HUES64 (cell line): ENCODE data around the gene MMRN1.

Experiments used
- H3K27ac ChIP-seq: 2 replicates; pipeline ENCODE4 v1.7.0; 2013; ENCODE audit warnings: low read depth, low read length, inconsistent platforms
- H3K27me3 ChIP-seq: 2 replicates; pipeline ENCODE4 v1.6.1; 2013; ENCODE audit warnings: mild to moderate bottlenecking, low read length; ENCODE audit not compliant: insufficient read depth
- H3K36me3 ChIP-seq: 2 replicates; pipeline ENCODE4 v1.6.1; 2013; ENCODE audit warnings: mild to moderate bottlenecking, low read length; ENCODE audit not compliant: insufficient read depth
- H3K4me1 ChIP-seq: 2 replicates; pipeline ENCODE4 v1.6.1; 2013; ENCODE audit warnings: mild to moderate bottlenecking, low read length, moderate library complexity; ENCODE audit not compliant: insufficient read depth
- H3K4me3 ChIP-seq: 2 replicates; pipeline ENCODE4 v1.5.1; 2013; ENCODE audit warnings: mild to moderate bottlenecking, low read length, moderate library complexity
- H3K9ac ChIP-seq: 2 replicates; pipeline ENCODE4 v1.6.1; 2013; ENCODE audit warnings: mild to moderate bottlenecking, low read depth, low read length
- H3K9me3 ChIP-seq: 2 replicates; pipeline ENCODE4 v1.6.1; 2013; ENCODE audit warnings: low read depth, low read length; ENCODE audit not compliant: insufficient read depth
- WGBS: fragments of 150-250, 120-280 bp; methylation state at CpG from one replicate; pipeline ENCODE4 v1.1.7; 2013; ENCODE audit warnings: missing lambda C conversion rate; 5-methylcytosine and 5-hydroxymethylcytosine counted together

MMRN1 gene

DNA sequence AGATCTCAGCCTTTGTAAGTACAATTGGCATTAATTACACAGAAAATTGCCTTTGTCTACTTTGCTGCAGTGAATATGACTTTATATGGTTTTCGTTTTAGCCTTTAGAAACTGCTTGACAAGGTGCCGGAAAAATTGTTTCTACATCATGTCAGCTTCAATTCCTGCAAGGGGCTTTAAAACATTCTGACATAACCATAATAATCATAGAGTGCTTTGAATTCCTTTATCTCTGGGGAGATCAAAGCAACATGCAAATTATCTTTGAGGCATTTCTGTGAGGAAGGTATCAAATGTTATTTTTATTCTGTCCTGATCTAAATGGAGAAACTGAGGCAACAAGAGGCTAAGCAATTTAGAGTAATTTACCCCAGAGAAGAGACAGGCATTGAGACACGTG is 57.8 kb downstream of the MMRN1 start:
- Histone ChIP-seq H3K27ac (no peak overlapping the region), H3K4me1 (peaks cover 28% of the 10 kb centered on the region), H3K4me3 (no peak overlapping the region), H3K27me3 (no peaks in the 10 kb centered on the region), H3K36me3 (no peaks in the 10 kb centered on the region), H3K9me3 (no peaks in the 10 kb centered on the region), H3K9ac (no peak overlapping the region)
- 84% methylated on average over 3 of the region's 3 CpGs for WGBS

DNA sequence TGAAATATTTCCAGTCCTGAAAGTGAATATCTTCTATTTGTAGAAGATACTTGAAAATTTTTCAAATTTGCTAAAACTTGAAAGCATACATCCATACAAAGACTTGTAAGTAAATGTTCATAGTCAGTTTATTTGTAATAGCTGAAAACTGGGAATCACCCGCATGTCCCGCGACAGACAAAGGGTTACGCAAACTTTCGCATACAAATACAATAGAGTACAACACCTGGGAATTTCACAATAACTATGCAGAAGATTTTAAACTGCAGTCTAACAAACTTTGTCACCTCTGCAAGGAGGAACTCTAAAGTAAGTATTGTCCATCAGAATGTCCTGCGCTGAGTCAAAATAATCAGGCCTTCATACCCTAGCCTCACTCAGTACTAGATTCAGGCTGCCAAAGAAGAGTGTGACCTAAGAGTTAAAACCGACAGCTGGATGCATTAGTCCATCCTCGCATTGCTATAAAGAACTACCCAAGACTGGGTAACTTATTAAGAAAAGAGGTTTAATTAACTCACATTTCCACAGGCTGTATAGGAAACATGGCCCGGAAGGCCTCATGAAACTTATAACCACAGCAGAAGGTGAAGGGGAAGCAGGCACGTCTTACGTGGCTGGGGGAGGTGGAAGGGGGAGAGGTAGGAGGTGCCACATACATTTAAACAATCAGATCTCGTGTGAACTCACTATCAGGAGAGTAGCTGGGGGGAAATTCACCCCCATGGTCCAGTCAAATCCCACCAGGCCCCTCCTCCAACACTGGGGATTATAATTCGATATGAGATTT is 60.4 kb downstream of the MMRN1 start:
- Histone ChIP-seq H3K4me1 (peaks cover 33% of the 10 kb centered on the region), H3K36me3 (no peaks in the 10 kb centered on the region), H3K4me3 (no peak overlapping the region), H3K27me3 (no peaks in the 10 kb centered on the region), H3K9ac (no peak overlapping the region), H3K27ac (no peak overlapping the region), H3K9me3 (no peaks in the 10 kb centered on the region)
- 92% methylated on average over 9 of the region's 13 CpGs for WGBS

GRCh38 chr4:89957046-89957926 is 62.6 kb downstream of the MMRN1 start:
- Histone ChIP-seq H3K27me3 (no peaks in the 10 kb centered on the region), H3K27ac (no peak overlapping the region), H3K36me3 (no peaks in the 10 kb centered on the region), H3K4me1 (peaks cover 19% of the 10 kb centered on the region), H3K9ac (no peak overlapping the region), H3K9me3 (no peaks in the 10 kb centered on the region), H3K4me3 (no peak overlapping the region)
- WGBS = 61% methylated on average over 4 of the region's 4 CpGs

- WGBS = 100% methylated on average over 1 of the region's 2 CpGs
- no peaks in the 10 kb centered on the region for H3K36me3 ChIP-seq
- H3K4me3 ChIP-seq = no peak overlapping the region
- H3K9me3 ChIP-seq = no peaks in the 10 kb centered on the region
- no peaks in the 10 kb centered on the region for H3K4me1 ChIP-seq
- no peak overlapping the region for H3K9ac ChIP-seq
- no peaks in the 10 kb centered on the region for H3K27me3 ChIP-seq
- H3K27ac ChIP-seq = no peak overlapping the region
Observed at GRCh38 chr4:89981789-89982334, 87.2 kb downstream of the MMRN1 start.

DNA sequence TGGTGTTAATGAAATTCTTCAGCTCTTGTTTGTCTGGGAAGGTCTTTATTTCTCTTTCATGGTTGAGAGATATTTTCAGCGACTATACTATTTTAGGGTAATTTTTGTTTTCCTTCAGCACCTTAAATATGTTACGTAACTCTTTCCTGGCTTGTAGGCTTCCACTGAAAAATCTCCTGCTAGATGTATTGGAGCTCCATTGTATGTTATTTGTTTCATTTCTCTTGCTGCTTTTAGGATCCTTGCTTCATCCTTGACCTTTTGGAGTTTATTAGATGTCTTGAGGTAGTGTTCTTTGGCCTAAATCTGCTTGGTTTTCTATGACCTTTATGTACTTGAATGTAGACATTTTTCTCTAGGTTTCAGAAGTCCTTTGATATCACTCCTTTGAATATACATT is 93.6 kb downstream of the MMRN1 start:
- H3K9me3 ChIP-seq = 0 out of 2 replicates have a peak, but pooled peaks cover 2% of the 10 kb centered on the region
- no peaks in the 10 kb centered on the region for H3K36me3 ChIP-seq
- no peaks in the 10 kb centered on the region for H3K4me1 ChIP-seq
- H3K4me3 ChIP-seq = no peak overlapping the region
- 93% methylated on average over 2 of the region's 2 CpGs for WGBS
- no peak overlapping the region for H3K9ac ChIP-seq
- no peak overlapping the region for H3K27ac ChIP-seq
- no peaks in the 10 kb centered on the region for H3K27me3 ChIP-seq

DNA sequence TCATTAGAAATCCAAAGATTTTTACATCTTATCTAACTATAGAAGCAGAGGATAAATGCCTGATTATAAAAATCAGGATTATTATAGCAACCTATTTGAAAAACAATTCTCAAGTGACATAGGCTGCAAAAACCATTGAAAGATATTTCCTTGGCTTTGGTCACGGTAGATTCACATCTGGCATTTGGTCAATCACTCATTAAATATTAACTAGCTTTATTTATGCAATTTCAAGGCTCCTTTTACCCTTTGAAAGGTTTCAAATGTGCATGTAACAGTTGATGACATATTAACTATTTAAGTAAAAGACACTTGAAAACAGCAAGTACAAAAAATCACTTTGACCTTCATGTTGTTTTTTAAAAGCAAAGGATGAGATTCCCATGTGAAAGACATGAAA is 98.1 kb downstream of the MMRN1 start:
- WGBS = 97% methylated on average over 1 of the region's 1 CpG
- Histone ChIP-seq H3K36me3 (no peaks in the 10 kb centered on the region), H3K9me3 (0 out of 2 replicates have a peak, but pooled peaks cover 2% of the 10 kb centered on the region), H3K27ac (no peak overlapping the region), H3K9ac (no peak overlapping the region), H3K27me3 (no peaks in the 10 kb centered on the region), H3K4me3 (no peak overlapping the region), H3K4me1 (peaks cover 8% of the 10 kb centered on the region)

DNA sequence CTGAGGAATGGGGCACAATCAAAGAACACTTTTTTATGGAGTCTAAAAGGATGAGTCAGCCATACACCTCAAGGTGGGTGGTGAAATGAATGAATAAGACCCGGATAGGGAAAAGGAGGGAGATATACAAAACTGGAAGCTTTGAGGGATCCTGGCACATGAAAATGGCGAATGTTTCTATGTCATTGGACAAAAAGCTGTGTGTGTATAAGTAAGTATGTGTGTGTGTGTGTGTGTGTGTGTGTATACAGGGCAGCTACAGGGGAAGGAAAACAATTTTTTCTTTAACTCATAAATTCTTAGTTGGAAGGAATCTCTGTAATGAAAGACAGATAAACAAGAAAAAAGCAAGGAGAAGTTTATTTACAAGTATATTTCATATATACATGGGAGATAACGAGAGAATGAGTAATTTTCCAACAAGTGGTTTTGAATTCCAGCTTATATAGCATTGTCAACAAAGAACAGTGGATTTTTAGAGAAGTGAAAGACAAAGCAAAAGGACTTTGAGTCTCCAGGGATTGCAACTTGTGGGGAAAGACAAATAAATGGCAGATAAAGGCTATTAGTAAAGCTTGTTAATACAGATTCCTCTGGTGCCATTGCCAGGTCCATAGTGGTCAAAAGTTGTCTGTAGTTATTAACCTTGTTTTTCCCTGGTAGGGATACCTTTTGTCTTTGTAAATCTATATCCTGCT is 99.7 kb downstream of the MMRN1 start:
- H3K27ac ChIP-seq = no peak overlapping the region
- H3K4me1 ChIP-seq = peaks cover 10% of the 10 kb centered on the region
- H3K4me3 ChIP-seq = no peak overlapping the region
- no peaks in the 10 kb centered on the region for H3K27me3 ChIP-seq
- H3K9ac ChIP-seq = no peak overlapping the region
- H3K9me3 ChIP-seq = no peaks in the 10 kb centered on the region
- WGBS = 93% methylated on average over 3 of the region's 3 CpGs
- no peaks in the 10 kb centered on the region for H3K36me3 ChIP-seq

GRCh38 chr4:89995006-89995405 is 100.4 kb downstream of the MMRN1 start:
- Histone ChIP-seq H3K9me3 (no peaks in the 10 kb centered on the region), H3K27me3 (no peaks in the 10 kb centered on the region), H3K27ac (no peak overlapping the region), H3K9ac (no peak overlapping the region), H3K4me3 (no peak overlapping the region), H3K36me3 (no peaks in the 10 kb centered on the region), H3K4me1 (peaks cover 10% of the 10 kb centered on the region)
- WGBS = 66% methylated on average over 4 of the region's 4 CpGs

- Histone ChIP-seq H3K4me3 (no peak overlapping the region), H3K9me3 (no peaks in the 10 kb centered on the region), H3K27ac (no peak overlapping the region), H3K36me3 (no peaks in the 10 kb centered on the region), H3K9ac (no peak overlapping the region), H3K4me1 (peaks cover 10% of the 10 kb centered on the region), H3K27me3 (no peaks in the 10 kb centered on the region)
- WGBS = 93% methylated on average over 2 of the region's 2 CpGs
Observed at GRCh38 chr4:89995814-89996213, 101.2 kb downstream of the MMRN1 start.

DNA sequence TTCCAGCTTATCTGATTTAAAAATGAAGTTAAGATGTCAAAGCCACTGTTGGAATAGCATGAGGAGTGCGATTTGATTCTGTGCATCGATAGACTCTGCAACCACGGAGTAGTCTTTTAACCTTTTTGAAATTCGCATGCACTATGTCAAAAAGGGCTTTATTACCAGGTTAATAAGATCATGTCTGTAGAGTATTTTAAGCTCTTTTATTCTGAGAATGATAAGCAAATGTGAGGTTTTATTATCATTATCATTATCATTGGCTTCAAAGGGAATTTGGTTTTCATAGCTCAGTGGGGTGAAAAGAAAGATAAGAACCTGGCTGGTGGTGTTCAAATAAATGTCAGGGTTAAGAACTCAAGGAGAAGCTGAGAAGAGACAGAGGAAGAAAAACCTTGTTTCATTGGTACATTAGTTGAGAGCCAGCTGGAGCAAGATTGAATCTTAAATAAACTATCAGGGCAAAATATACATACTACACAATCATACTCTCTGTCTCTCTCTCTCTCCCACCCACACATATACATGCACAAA is 102.6 kb downstream of the MMRN1 start:
- Histone ChIP-seq H3K27me3 (no peaks in the 10 kb centered on the region), H3K9me3 (no peaks in the 10 kb centered on the region), H3K9ac (no peak overlapping the region), H3K4me1 (peaks cover 10% of the 10 kb centered on the region), H3K36me3 (no peaks in the 10 kb centered on the region), H3K27ac (no peak overlapping the region), H3K4me3 (no peak overlapping the region)
- 94% methylated on average over 4 of the region's 4 CpGs for WGBS
